GM12892 (cell line): ENCODE measurements around the gene C7orf33.

ENCODE experiments used
- POLR2A ChIP-seq: IDR thresholded peaks from 2 replicates; pipeline ENCODE4 v1.6.1; 2011; ENCODE audit warnings: low read depth, low read length, control low read depth
- POLR2AphosphoS5 ChIP-seq: IDR thresholded peaks from 2 replicates; pipeline ENCODE4 v1.6.1; 2011; ENCODE audit warnings: low read depth, low read length, control low read depth
- TAF1 ChIP-seq: IDR thresholded peaks from 2 replicates; pipeline ENCODE4 v1.6.1; 2011; ENCODE audit warnings: low read depth, mild to moderate bottlenecking, control low read depth, low read length, borderline replicate concordance

GRCh38 chr7:148590471-148590870 is at the start of gene C7orf33:
- TF ChIP-seq POLR2A (no peak), POLR2AphosphoS5 (no peak), TAF1 (no peak)
